HK-2 (cell line): Measurements from ENCODE around the gene LY6G6D.
A peak's percentile ranks its signal among the peaks of the same experiment; 100 is the strongest.

ENCODE experiments used
- DNase-seq: peaks from one replicate; pipeline ENCODE4 v3.0.0-alpha.2; 2018; ENCODE audit not compliant: unreplicated experiment

Gene LY6G6D

GRCh38 chr6:31715022-31715958, at the start of gene LY6G6D:
Gene LY6G6D (plus strand): TSS chr6:31715348. CDS start chr6:31715356, 8 bp downstream.
- DNase-seq: no peak

- DNase-seq: peak; percentile 98
Observed at GRCh38 chr6:31665501-31666336, 49.4 kb upstream of the LY6G6D start, which contains the start of gene CSNK2B. Gene CSNK2B (plus strand): TSS chr6:31666080. CDS start chr6:31666832, 752 bp downstream.

- no peak for DNase-seq
Observed at GRCh38 chr6:31666337-31666965, 48.7 kb upstream of the LY6G6D start.

- DNase-seq: no peak
Observed at GRCh38 chr6:31669676-31670075, 45.5 kb upstream of the LY6G6D start, which contains the start of gene LY6G5B. Gene LY6G5B (plus strand): TSS chr6:31669976. CDS start chr6:31670951, 975 bp downstream.

- no peak for DNase-seq
Observed at GRCh38 chr6:31676322-31676903, 38.7 kb upstream of the LY6G6D start.

- no peak for DNase-seq
Observed at GRCh38 chr6:31676904-31677303, 38.2 kb upstream of the LY6G6D start.

GRCh38 chr6:31677955-31678354, 37.2 kb upstream of the LY6G6D start:
- no peak for DNase-seq

GRCh38 chr6:31680226-31681134, 34.7 kb upstream of the LY6G6D start, which contains the start of gene LY6G5C:
Gene LY6G5C (minus strand): TSS chr6:31681067. CDS start chr6:31680373, 694 bp downstream.
- peak; percentile 80 for DNase-seq

- DNase-seq: peak; percentile 70
Observed at GRCh38 chr6:31681135-31681671, 33.9 kb upstream of the LY6G6D start.

GRCh38 chr6:31683591-31683990, 31.6 kb upstream of the LY6G6D start:
- no peak for DNase-seq

GRCh38 chr6:31686483-31686882, 28.7 kb upstream of the LY6G6D start:
- no peak for DNase-seq

- DNase-seq: no peak
Observed at GRCh38 chr6:31687321-31687720, 27.8 kb upstream of the LY6G6D start.

- DNase-seq: no peak
Observed at GRCh38 chr6:31687860-31688693, 27.1 kb upstream of the LY6G6D start.

- DNase-seq: no peak
Observed at GRCh38 chr6:31689249-31690110, 25.7 kb upstream of the LY6G6D start.

GRCh38 chr6:31690231-31691077, 24.7 kb upstream of the LY6G6D start:
- no peak for DNase-seq

GRCh38 chr6:31691078-31691463, 24.1 kb upstream of the LY6G6D start:
- no peak for DNase-seq

- DNase-seq: no peak
Observed at GRCh38 chr6:31691564-31692108, 23.5 kb upstream of the LY6G6D start.
